ENCODE results near the gene C10orf143.
"Not testable (repeated sequence)": the region's sequence is repeated elsewhere in the genome, so short reads cannot be mapped to it uniquely, and the experiment has no call there.

Gene C10orf143

DNA sequence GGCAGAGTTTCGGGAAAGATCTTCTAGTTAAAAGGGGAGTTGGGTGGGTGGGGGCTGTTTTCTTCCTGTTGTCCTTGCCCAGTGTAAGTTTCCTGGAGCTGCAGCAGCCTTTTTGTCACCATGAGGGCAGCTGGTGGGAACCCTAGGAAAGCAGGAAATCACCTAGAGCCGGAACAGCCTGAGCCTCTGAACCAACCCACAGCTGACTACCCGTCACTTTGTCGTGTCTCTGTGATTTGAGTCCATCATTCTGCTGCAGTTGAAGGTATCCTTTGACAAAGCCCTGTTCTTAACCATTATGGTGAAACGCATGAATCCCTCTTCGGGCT is 1.2 kb upstream of the C10orf143 start:
- no peak for DNase-seq (ENCODE audit: low read depth in 2 of 2)
- peak overlapping the region; percentile 80 to 95 for H3K4me3 ChIP-seq (replicated peaks in 1 of 2; ENCODE audit: low read depth in 2 of 2, low read length in 2 of 2)
- TF ChIP-seq, protein P1, sequence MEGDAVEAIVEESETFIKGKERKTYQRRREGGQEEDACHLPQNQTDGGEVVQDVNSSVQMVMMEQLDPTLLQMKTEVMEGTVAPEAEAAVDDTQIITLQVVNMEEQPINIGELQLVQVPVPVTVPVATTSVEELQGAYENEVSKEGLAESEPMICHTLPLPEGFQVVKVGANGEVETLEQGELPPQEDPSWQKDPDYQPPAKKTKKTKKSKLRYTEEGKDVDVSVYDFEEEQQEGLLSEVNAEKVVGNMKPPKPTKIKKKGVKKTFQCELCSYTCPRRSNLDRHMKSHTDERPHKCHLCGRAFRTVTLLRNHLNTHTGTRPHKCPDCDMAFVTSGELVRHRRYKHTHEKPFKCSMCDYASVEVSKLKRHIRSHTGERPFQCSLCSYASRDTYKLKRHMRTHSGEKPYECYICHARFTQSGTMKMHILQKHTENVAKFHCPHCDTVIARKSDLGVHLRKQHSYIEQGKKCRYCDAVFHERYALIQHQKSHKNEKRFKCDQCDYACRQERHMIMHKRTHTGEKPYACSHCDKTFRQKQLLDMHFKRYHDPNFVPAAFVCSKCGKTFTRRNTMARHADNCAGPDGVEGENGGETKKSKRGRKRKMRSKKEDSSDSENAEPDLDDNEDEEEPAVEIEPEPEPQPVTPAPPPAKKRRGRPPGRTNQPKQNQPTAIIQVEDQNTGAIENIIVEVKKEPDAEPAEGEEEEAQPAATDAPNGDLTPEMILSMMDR (IDR thresholded peaks at IDR 0.05; ENCODE audit: low read depth, low read length): no peak

GRCh38 chr10:130111113-130111851 is 652 bp upstream of the C10orf143 start:
- TF ChIP-seq, protein P1 (IDR thresholded peaks at IDR 0.05; ENCODE audit: low read depth, low read length): no peak
- H3K4me3 ChIP-seq (replicated peaks in 1 of 2; ENCODE audit: low read depth in 2 of 2, low read length in 2 of 2): peak overlapping the region; percentile 80 to 95
- peak; percentile 98 for DNase-seq (ENCODE audit: low read depth in 2 of 2)

- peak; percentile 91 to 94 for DNase-seq (ENCODE audit: low read depth in 2 of 2)
- TF ChIP-seq, protein P1 (IDR thresholded peaks at IDR 0.05; ENCODE audit: low read depth, low read length): peak; percentile 80
- H3K4me3 ChIP-seq (replicated peaks in 1 of 2; ENCODE audit: low read depth in 2 of 2, low read length in 2 of 2): peak overlapping the region; percentile 80 to 95
Measured at GRCh38 chr10:130109796-130110245, 809 bp downstream of the C10orf143 start.

DNA sequence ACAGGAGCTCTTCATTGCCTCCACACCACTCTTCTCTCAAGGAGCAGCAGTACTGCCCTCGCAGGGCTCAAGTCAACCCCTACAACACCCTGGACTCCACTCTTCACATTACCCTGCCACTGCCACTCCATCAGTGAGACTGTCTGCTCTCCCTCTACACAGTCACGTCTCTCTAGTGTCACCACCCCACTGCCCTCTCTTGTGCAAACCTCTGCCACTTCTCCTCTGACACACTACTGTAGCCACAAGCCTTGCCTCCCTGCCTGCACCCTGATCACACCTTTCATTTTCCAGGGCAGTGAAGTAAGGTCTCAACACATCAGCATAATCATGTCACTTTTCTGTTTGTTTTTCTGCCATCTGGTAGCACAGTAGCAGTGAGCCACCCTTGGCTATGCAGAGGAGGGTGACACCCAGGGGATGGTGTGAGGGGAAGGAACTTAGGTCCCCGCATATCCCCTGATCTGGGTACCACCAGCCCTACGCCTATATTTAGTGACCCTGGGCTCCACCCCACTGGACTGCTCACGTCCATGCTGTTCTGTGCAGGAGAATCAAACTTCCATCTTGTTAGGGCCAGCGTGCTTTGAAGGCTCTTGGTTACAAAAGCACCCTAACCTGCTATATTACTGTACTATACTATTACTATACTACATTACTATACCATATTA is 1.6 kb downstream of the C10orf143 start:
- no peak for DNase-seq (ENCODE audit: low read depth in 2 of 2)
- TF ChIP-seq, protein P1 (IDR thresholded peaks at IDR 0.05; ENCODE audit: low read depth, low read length): no peak
- peak overlapping the region; percentile 80 to 95 for H3K4me3 ChIP-seq (replicated peaks in 1 of 2; ENCODE audit: low read depth in 2 of 2, low read length in 2 of 2)

DNA sequence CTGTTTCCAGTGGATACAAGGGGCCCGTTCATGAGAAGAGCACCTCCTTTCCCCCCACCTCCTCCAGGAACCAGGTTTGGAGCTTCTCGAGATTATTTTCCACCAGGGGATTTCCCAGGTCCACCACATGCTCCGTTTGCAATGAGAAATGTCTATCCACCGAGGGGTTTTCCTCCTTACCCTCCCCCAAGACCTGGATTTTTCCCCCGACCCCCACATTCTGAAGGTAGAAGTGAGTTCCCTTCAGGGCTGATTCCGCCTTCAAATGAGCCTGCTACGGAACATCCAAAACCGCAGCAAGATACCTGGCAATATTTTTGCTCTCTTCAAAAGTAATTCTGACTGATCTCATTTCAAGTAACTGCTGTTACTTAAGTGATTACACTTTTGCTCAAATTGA is 2.5 kb downstream of the C10orf143 start:
- not testable (repeated sequence) for H3K4me3 ChIP-seq (replicated peaks in 1 of 2; ENCODE audit: low read depth in 2 of 2, low read length in 2 of 2); DNase-seq (ENCODE audit: low read depth in 2 of 2)

DNA sequence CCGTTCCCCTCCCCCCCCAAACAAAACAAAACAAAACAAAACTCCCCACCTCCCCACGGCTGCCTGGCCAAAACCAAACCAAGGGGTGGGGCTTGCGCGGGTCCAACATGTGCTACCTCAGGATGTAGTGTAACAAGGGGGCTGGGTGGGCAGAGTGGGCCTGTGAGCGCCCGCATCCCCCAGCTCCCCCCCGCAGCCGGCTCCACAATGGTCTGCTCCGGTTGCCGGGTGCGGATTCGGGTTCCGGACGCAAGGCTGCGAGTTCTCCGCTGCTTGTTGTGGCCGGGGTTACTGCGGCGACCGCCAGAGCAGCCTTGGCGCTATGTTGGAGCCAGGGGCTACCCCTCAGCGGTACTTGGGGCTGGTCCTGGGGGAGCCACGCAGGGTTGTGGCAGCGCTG is 4.9 kb downstream of the C10orf143 start:
- DNase-seq (ENCODE audit: low read depth in 2 of 2): no peak
- no peak overlapping the region for H3K4me3 ChIP-seq (replicated peaks in 1 of 2; ENCODE audit: low read depth in 2 of 2, low read length in 2 of 2)
- TF ChIP-seq, protein P1 (IDR thresholded peaks at IDR 0.05; ENCODE audit: low read depth, low read length): no peak

- TF ChIP-seq, protein P1 (IDR thresholded peaks at IDR 0.05; ENCODE audit: low read depth, low read length): no peak
- no peak overlapping the region for H3K4me3 ChIP-seq (replicated peaks in 1 of 2; ENCODE audit: low read depth in 2 of 2, low read length in 2 of 2)
- DNase-seq (ENCODE audit: low read depth in 2 of 2): no peak
Measured at GRCh38 chr10:130099344-130099743, 11.3 kb downstream of the C10orf143 start.

DNA sequence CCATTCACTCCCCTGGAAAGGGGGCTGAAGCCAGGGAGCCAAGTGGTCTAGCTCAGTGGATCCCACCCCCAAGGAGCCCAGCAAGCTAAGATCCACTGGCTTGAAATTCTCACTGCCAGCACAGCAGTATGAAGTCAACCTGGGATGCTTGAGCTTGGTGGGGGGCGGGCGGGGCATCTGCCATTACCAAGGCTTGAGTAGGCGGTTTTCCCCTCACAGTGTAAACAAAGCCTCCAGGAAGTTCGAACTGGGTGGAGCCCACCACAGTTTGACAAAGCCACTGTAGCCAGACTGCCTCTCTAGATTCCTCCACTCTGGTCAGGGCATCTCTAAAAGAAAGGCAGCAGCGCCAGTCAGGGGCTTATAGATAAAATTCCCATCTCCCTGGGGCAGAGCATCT is 20.1 kb downstream of the C10orf143 start:
- not testable (repeated sequence) for H3K4me3 ChIP-seq (replicated peaks in 1 of 2; ENCODE audit: low read depth in 2 of 2, low read length in 2 of 2); DNase-seq (ENCODE audit: low read depth in 2 of 2)
